ENCODE measurements around the gene ERRFI1. TPM values are rescaled to one million over a fixed set of nuclear protein-coding genes. Genes with fewer than 3 reads are reported as not detected.

ERRFI1 gene
- total RNA-seq, 1 donor from 2014 or later, result 63.0 TPM

GRCh38 chr1:8004803-8005573 lies 21.1 kb downstream of the ERRFI1 start:
- no peak for DNase-seq (ENCODE audit: extremely low read depth, low read depth, low spot score)

DNA sequence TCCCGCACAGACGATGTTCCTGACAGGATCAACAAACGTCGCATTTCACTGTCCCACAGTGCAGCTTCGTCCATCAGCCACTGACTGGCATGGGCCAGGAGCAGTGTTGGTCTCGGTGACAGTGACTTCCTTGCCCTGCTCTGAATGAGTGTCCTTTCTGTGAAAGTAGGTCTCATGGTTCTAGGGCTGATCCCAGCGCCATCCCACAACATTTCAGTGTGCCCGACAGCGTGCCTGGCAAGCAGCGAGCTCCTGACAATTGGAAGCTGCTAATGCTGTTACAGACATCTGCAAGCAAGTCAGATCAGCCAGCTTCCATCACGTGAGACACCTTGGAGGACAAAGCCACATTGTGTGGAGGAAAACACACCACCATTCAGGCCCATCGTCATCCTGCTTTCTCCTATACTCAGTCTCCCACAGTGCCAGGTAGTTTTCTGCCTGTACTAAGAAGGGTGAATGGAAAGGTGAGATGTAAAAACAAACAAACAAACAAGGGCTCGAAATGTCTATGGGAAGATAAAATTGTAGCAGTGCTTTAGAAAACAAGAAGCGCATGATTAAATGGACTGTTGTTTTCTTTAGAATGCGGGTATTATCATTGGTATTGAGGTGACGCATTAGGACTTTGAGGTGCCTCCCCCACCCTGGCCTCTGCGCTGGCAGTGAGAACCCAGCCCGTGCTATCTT lies 21.9 kb downstream of the ERRFI1 start:
- DNase-seq (ENCODE audit: extremely low read depth, low read depth, low spot score), result no peak

GRCh38 chr1:8003438-8004112 lies 22.5 kb downstream of the ERRFI1 start:
- no peak for DNase-seq (ENCODE audit: extremely low read depth, low read depth, low spot score)

DNA sequence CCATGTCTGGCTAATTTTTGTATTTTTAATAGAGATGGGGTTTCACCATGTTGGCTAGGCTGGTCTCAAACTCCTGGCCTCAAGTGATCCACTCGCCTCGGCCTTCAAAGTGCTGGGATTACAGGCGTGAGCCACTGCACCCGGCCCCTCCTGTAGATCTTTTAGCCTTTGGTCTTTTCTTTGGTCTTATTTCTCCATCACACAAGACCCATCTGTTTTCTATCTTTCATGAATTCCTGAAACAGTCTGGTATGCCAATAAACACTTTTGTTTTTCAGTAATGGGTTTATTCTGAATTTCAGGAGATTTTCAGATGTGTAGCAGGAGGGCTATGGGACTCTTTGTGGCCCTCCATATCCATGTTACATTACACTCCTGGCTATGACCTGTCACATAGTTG lies 23.2 kb downstream of the ERRFI1 start:
- DNase-seq (ENCODE audit: extremely low read depth, low read depth, low spot score), result no peak

- DNase-seq (ENCODE audit: extremely low read depth, low read depth, low spot score), result no peak
Observed at GRCh38 chr1:8002329-8002910, 23.7 kb downstream of the ERRFI1 start.

DNA sequence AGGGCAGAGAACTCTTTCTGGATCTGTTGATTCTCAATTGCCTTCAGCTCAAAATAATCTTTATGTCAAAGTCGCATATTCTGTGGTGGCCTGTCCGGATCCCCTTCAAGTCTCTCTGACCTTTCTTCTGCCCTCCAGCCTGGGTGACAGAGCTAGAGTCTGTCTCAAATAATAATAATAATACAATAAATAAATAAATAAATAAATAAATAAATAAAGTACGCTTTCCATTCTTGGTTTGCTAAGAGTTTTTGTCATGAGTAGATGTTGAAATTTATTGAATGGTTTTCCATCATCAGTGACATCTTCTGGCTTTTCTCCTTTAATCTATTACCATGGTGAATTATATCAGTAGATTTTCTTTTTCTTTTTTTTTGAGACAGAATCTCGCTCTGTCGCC lies 30.7 kb downstream of the ERRFI1 start:
- no peak for DNase-seq (ENCODE audit: extremely low read depth, low read depth, low spot score)

DNA sequence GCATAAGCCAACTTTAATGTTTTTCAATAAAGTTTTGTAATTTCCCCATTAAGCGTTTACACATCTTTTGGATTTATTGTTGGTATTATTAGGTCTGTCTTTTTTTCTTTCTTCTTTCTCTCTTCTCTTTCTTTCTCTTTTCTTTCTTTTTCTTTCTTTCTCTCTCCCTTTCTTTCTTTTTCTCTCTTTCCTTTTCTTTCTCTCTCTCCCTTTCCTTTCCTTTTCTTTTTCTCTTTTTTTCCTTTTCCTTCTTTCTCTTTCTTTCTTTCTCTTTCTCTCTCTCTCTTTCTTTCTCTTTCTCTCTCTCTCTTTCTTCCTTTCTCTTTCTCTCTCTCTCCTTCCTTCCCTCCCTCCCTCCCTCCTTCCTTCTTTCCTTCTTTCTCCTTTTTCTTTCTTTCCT lies 31.3 kb downstream of the ERRFI1 start:
- no peak for DNase-seq (ENCODE audit: extremely low read depth, low read depth, low spot score)

GRCh38 chr1:7993593-7994479 lies 32.3 kb downstream of the ERRFI1 start:
- DNase-seq (ENCODE audit: extremely low read depth, low read depth, low spot score), result no peak

DNA sequence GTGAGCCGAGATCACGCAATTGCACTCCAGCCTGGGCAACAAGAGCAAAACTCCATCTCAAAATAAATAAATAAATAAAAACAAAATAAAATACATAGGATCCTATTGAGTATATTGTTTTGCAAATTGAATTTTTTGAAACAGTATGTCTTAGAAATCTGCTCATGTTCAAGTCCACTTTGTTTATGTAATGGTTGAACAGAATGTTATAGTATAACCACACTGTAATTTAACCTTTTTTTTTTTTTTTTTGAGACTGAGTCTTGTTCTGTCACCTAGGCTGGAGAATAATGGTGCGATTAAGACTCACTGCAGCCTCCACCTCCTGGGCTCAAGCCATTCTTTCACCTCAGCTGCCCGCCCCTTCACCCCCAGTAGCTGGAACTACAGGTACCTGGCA lies 33.2 kb downstream of the ERRFI1 start:
- no peak for DNase-seq (ENCODE audit: extremely low read depth, low read depth, low spot score)

DNA sequence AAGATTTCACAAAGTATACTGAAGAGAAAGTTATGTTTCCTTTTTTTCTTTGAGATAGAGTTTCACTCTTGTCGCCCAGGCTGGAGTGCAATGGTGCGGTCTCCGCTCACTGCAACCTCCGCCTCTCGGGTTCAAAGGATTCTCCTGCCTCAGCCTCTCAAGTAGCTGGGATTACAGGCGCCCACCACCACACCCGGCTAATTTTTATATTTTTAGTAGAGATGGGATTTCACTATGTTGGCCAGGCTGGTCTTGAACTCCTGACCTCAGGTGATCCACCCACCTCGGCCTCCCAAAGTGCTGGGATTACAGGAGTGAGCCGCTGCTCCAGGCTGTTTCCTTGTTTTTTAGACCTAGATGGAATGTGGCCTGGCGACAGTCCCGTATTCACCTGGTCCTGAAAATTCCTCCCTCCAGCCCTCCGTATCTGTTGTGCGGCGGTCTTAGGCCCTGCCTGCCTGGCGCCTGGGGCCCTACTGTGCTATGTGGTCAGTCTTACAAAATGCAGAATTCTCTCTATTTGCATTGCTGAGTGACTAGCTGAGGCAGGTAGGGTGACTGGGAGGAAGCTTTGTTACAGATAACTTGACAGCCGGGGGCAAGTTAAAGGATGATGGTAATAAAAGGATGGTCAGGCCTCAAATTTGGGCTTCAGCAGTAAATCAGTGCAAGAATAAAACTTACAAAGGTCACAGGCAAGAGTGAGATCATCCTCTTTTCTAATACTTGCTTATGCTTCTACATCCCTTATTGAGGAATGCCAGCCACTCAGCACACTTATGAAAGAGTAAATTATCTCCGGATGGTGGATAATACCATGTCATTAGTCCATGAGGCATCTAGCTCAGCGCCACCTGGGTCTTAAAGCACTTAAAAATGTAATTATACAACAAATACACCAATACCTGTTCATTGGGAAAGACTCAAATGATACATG lies 34.3 kb downstream of the ERRFI1 start:
- no peak for DNase-seq (ENCODE audit: extremely low read depth, low read depth, low spot score)

DNA sequence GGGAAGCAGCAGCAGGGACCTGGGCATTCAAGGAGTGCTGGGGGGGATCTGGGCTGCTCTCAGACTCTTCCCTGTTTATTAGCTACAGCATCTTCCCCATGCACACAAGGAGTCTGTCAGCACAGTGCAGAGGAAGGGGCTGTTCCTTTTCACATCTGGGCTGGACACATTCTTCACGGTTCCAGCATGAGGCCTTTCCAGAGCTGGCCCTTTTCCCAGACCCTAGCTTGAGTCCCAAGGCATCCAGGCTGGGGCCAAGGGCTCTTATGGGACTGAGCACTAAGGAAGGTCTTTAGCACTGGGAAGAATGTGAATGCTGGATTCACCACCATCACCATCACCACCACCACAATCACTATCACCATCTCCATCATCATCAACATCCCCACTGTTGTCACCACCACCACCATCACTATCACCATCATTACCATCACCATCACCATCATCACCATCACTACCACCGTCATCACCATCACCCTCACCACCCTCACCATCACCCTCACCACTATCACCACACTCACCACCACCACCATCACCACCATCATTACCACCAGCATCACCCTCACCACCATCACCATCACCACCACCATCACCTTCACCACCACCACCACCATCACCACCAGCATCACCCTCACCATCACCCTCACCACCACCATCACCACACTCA lies 36.2 kb downstream of the ERRFI1 start:
- DNase-seq (ENCODE audit: extremely low read depth, low read depth, low spot score), result no peak

- DNase-seq (ENCODE audit: extremely low read depth, low read depth, low spot score), result no peak
Observed at GRCh38 chr1:7988576-7988975, 37.5 kb downstream of the ERRFI1 start.

DNA sequence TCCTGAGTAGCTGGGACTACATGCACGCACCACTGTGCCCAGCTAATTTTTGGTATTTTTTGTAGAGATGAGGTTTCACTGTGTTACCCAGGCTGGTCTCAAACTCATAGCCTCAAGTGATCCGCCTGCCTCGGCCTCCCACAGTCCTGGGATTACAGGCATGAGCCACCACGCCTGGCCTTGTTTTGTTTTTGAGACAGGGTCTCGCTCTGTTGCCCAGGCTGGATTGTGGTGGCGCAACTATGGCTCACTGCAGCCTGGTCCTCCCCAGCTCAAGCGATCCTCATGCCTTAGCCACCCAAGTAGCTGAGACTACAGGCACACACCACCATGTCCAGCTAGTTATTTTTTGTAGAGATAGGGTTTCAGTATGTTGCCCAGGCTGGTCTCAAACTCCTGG lies 38.6 kb downstream of the ERRFI1 start:
- DNase-seq (ENCODE audit: extremely low read depth, low read depth, low spot score), result no peak

DNA sequence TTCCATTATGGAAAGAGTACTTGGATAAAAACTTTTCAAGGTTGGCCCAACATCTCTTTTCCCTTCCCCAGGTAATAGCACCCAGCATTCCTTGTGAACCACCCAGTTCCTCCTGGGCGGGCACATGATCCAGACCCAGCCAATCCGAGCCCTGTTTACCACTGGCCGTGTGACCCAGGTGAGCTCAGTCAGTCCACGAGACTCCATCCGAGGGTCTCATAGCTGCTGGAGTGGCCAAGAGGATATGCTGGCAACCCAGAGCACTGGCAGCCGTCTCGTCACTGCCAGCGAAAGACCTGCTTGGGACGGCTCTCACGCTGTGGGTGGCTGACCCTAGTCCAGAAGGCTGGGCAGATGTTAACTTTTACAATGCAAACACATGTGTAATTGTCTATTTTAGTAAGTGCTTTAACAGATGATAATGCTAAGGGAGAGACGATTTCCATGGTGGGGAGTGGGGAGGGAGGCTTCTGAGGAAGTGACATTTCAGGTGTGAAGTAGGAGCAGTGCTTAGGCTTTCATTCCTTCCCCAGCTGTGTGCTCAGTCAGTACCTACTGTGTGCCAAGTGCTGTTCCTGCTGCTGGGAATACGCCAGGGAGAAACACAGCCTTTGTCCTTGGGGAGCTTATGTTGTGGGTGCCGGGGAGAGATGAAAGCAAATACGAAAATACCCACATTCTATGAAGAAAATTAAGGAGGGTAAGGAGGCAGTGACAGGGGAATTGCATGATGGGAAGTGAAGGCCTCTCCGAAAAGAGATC lies 40.1 kb downstream of the ERRFI1 start:
- DNase-seq (ENCODE audit: extremely low read depth, low read depth, low spot score), result no peak

GRCh38 chr1:7984811-7985210 lies 41.3 kb downstream of the ERRFI1 start:
- DNase-seq (ENCODE audit: extremely low read depth, low read depth, low spot score), result no peak

- DNase-seq (ENCODE audit: extremely low read depth, low read depth, low spot score), result no peak
Observed at GRCh38 chr1:7983086-7983778, 42.9 kb downstream of the ERRFI1 start.

- no peak for DNase-seq (ENCODE audit: extremely low read depth, low read depth, low spot score)
Observed at GRCh38 chr1:7980984-7981383, 45.1 kb downstream of the ERRFI1 start.

Measured in glomerular endothelial cell (primary cell).